Smooth muscle cell (in vitro differentiated cells): Measurements from ENCODE around the gene IL17RC. TPM values are rescaled to one million over a fixed set of nuclear protein-coding genes. Genes with fewer than 3 reads are reported as not detected.
A peak's percentile ranks its signal among the peaks of the same experiment; 100 is the strongest.

Source experiments
- DNase-seq: peaks from one replicate; lab custom pipeline; 2025; ENCODE audit not compliant: unreplicated experiment; lab: John Stamatoyannopoulos, UW
- H2AFZ ChIP-seq: fragments of 200-600 bp; sonication (generic); 2 replicates; pipeline ENCODE4 v1.6.0; 2016; ENCODE audit warnings: antibody characterized with exemption, low read depth, mild to moderate bottlenecking
- H3F3A ChIP-seq: fragments of 200-600 bp; sonication (generic); 2 replicates; pipeline ENCODE4 v1.6.0; 2017; ENCODE audit warnings: antibody characterized with exemption, low read depth
- H3K27ac ChIP-seq: fragments of 200-600 bp; sonication (generic); 2 replicates; pipeline ENCODE4 v1.5.1; 2016; ENCODE audit warnings: low read depth, mild to moderate bottlenecking
- H3K27me3 ChIP-seq: fragments of 200-600 bp; sonication (generic); 2 replicates; pipeline ENCODE4 v1.6.1; 2016; ENCODE audit warnings: low read depth, mild to moderate bottlenecking
- H3K36me3 ChIP-seq: fragments of 200-600 bp; sonication (generic); 2 replicates; pipeline ENCODE4 v1.5.1; 2016; ENCODE audit warnings: low read depth
- H3K4me1 ChIP-seq: fragments of 200-600 bp; sonication (generic); 2 replicates; pipeline ENCODE4 v1.5.1; 2016; ENCODE audit warnings: low read depth
- H3K4me2 ChIP-seq: fragments of 200-600 bp; sonication (generic); 2 replicates; pipeline ENCODE4 v1.6.0; 2016; ENCODE audit warnings: mild to moderate bottlenecking
- H3K4me3 ChIP-seq: fragments of 200-600 bp; sonication (generic); 2 replicates; pipeline ENCODE4 v1.5.1; 2016; ENCODE audit warnings: mild to moderate bottlenecking
- H3K79me2 ChIP-seq: fragments of 200-600 bp; sonication (generic); 2 replicates; pipeline ENCODE4 v1.6.0; 2016; ENCODE audit warnings: low read depth, mild to moderate bottlenecking
- H3K9ac ChIP-seq: fragments of 200-600 bp; sonication (generic); 2 replicates; pipeline ENCODE4 v1.6.0; 2016; ENCODE audit warnings: low read depth
- H3K9me3 ChIP-seq: fragments of 200-600 bp; sonication (generic); replicated peaks from 2 replicates; pipeline ENCODE4 v1.5.1; 2016; ENCODE audit warnings: low read depth
- H4K20me1 ChIP-seq: fragments of 200-600 bp; sonication (generic); 2 replicates; pipeline ENCODE4 v1.6.0; 2016; ENCODE audit warnings: low read depth
- WGBS: methylation state at CpG from one replicate; pipeline ENCODE4 v1.1.7; 2016; ENCODE audit warnings: low lambda C conversion rate; 5-methylcytosine and 5-hydroxymethylcytosine counted together
- polyA plus RNA-seq: library from polyadenylated mRNA; unstranded; fragments of >200 nt; fragmentation: Nextera tagmentation; extraction: Ambion mirVana; gene quantifications from 2 replicates; pipeline ENCODE4 v1.2.1, GENCODE V29; 2016
- total RNA-seq: library from RNA; depleted of rRNA; stranded (reverse); fragments of >200 nt; gene quantifications from 2 replicates; pipeline ENCODE4 v1.2.3, GENCODE V29; 2014
- TF ChIP-seq, protein P1 (sequence below): fragments of 200-600 bp; sonication (generic); IDR thresholded peaks from 2 replicates; pipeline ENCODE4 v1.5.1; 2017; ENCODE audit warnings: borderline replicate concordance, mild to moderate bottlenecking, antibody characterized with exemption; ENCODE audit not compliant: insufficient read depth, poor library complexity, severe bottlenecking

Gene IL17RC
- total and polyA plus RNA-seq, 2 experiments from 2014 or later = 36.7 to 37.3 TPM

DNA sequence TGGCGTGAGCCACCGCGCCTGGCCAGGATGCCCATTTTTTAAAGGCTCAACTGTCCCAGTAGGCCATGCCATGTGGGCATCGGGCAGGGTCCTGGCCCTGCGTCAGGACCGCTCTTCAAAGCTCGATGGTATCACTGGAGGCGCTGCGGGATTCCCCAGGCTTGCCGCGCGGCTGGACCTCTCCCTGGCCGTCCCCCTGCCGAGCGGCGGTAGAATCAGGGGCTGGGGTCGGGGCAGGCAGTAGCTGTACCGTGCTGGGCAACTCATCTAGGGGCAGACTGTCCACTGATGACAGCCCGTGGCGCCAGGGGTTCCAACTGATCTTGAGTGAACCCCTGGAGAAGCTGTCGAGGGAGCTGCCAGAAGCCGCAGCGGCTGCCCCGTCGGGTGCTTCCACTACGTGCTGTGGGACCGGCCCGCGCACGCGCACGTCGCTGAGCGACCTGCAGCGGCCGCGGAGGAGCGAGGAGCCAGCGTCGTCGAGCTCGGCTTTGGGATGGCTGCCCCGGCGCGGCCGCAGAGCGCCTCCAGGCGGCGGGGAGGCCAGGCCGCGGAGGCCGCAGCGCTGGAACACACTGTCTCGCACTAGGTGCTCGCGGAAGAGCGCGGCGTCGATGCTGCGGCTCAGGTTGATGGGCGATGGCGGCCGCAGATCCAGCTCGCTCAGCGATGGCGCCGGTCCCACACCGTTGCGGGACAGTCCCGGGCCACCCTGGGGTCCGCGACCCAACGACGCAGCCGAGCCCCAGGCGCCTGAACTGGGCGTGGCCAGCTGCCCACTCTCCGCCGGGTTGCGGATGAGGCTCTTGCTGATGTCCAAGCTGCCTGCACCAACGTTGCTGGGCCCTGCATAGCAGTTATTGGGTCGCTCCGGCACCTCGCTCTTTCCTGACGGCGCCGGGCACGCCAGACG, 29.5 kb downstream of the IL17RC start:
- H3K4me2 ChIP-seq = peak overlapping the region; percentile 97
- H3K79me2 ChIP-seq = no peaks in the 10 kb centered on the region
- peak overlapping the region; percentile 83 for H2AFZ ChIP-seq
- no peaks in the 10 kb centered on the region for H4K20me1 ChIP-seq
- no peaks in the 10 kb centered on the region for H3K27me3 ChIP-seq
- H3K9me3 ChIP-seq = no peaks in the 10 kb centered on the region
- H3K4me3 ChIP-seq = peak overlapping the region; percentile 54
- H3K4me1 ChIP-seq = peaks cover 6% of the 10 kb centered on the region
- DNase-seq = peak; percentile 66
- H3F3A ChIP-seq = peaks cover 12% of the 10 kb centered on the region
- WGBS = 2% methylated on average over 90 of the region's 90 CpGs
- H3K9ac ChIP-seq = peak overlapping the region; percentile 51
- peak overlapping the region; percentile 23 for H3K27ac ChIP-seq
- no peaks in the 10 kb centered on the region for H3K36me3 ChIP-seq
- TF ChIP-seq, protein P1, sequence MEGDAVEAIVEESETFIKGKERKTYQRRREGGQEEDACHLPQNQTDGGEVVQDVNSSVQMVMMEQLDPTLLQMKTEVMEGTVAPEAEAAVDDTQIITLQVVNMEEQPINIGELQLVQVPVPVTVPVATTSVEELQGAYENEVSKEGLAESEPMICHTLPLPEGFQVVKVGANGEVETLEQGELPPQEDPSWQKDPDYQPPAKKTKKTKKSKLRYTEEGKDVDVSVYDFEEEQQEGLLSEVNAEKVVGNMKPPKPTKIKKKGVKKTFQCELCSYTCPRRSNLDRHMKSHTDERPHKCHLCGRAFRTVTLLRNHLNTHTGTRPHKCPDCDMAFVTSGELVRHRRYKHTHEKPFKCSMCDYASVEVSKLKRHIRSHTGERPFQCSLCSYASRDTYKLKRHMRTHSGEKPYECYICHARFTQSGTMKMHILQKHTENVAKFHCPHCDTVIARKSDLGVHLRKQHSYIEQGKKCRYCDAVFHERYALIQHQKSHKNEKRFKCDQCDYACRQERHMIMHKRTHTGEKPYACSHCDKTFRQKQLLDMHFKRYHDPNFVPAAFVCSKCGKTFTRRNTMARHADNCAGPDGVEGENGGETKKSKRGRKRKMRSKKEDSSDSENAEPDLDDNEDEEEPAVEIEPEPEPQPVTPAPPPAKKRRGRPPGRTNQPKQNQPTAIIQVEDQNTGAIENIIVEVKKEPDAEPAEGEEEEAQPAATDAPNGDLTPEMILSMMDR = peak; percentile 68

DNA sequence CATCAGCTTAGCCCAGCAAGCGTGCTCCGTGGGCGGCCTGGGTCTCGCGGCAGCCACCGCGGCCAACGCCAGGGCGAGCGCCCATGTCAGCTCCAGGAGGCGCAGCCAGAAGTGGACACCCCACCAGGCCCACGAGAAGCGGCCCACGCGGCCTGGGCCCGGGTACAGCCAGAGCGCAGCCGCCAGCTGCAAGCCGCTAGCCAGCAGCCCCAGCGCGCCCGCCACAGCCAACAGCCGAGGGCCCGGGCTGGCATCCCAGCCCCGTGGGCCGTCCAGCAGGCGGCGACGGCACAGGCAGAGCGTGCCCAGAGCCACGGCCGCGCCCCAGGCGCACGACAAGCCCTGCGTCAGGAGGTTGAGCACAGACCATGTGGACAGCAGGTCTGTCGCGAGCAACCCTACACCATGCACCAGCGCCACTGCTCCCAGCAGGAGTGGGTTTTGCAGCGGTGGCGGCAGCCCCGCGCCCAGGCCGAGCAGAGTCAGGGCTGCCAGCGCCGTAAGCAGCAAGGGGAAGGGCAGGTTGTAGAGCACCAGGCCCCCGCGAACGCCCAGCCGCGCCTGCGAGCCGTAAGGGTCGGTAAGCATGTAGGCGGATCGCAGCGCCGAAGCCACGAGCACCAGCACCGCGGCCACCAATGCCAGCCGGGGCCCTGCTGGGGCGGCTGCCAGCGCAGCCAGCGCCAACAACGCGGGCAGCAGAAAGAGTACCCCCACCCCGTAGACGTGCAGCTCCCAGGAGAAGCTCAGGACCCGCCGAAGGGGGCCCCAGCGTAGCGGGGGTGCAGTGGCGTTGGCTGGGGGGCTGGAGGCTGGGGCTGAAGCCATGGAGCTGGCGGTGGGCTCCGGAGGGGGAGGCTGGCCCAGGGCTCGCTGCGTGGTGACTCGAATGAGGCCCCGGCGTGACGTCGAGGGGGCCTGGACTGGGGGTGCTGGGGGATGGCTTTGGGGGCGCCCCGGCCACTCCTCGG, 30.4 kb downstream of the IL17RC start:
- DNase-seq = peak; percentile 53
- 11% methylated on average over 66 of the region's 86 CpGs for WGBS
- Histone ChIP-seq H3K27ac (no peak overlapping the region), H3K79me2 (no peaks in the 10 kb centered on the region), H3K9ac (no peak overlapping the region), H3K9me3 (no peaks in the 10 kb centered on the region), H3F3A (peaks cover 12% of the 10 kb centered on the region), H3K4me1 (peaks cover 6% of the 10 kb centered on the region), H3K36me3 (no peaks in the 10 kb centered on the region), H4K20me1 (no peaks in the 10 kb centered on the region), H3K4me3 (peak overlapping the region; percentile 54), H2AFZ (peak overlapping the region; percentile 83), H3K4me2 (peak overlapping the region; percentile 97), H3K27me3 (no peaks in the 10 kb centered on the region)
- TF ChIP-seq, protein P1 = peak; percentile 59

DNA sequence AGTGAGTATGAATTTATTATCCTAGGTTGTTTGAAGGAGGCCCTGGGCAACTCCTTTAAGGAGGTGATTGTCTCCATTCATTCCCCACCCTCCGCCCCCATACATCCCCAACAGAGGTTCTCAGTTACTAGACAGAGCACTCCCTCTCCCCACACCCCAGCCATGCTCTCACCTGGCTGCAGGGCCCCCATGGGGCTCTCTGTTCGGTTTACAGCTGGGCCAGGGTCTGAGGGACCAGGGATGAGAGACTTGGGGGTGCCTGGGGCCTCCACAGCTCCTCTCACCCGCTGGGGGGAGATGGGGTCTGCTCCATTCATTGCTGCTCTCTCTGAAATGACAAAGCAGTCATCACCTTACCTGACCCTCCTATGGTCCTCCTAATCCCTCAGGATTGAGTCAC, 31.7 kb downstream of the IL17RC start:
- Histone ChIP-seq H3K9me3 (no peaks in the 10 kb centered on the region), H3K4me2 (no peak overlapping the region), H3K27ac (no peak overlapping the region), H4K20me1 (no peaks in the 10 kb centered on the region), H2AFZ (no peak overlapping the region), H3K79me2 (no peaks in the 10 kb centered on the region), H3K4me3 (no peak overlapping the region), H3F3A (peaks cover 12% of the 10 kb centered on the region), H3K36me3 (no peaks in the 10 kb centered on the region), H3K27me3 (no peaks in the 10 kb centered on the region), H3K4me1 (peaks cover 6% of the 10 kb centered on the region), H3K9ac (no peak overlapping the region)
- TF ChIP-seq, protein P1 = no peak
- no peak for DNase-seq
- WGBS = 96% methylated on average over 3 of the region's 3 CpGs
